T-helper 2 cell treated with Interferon-gamma antibody and Interleukin-4, amounts not matched to agents 100 ng/mL and 5 ng/mL, for 36 hours (primary cell): Measurements from ENCODE around the gene TK2. TPM values are rescaled to one million over a fixed set of nuclear protein-coding genes. Genes with fewer than 3 reads are reported as not detected.
"Not testable (repeated sequence)": the region's sequence is repeated elsewhere in the genome, so short reads cannot be mapped to it uniquely, and the experiment has no call there.

Experiments used
- intact Hi-C: fragments of 100-400 bp; cut with micrococcal nuclease; formaldehyde crosslinking; loops from one replicate; pipeline ENCODE4 v1.15.1; 2023
- total RNA-seq: library from RNA; stranded (reverse); gene quantifications from 2 replicates; pipeline ENCODE4 v1.2.3, GENCODE V29; 2022

The TK2 gene
- total RNA-seq, 1 donor from 2014 or later, result 12.9 TPM

GRCh38 chr16:66509576-66509975 is 40.3 kb downstream of the TK2 start:
- intact Hi-C loops, result no loop called here

- intact Hi-C loops, result no loop called here
Observed at GRCh38 chr16:66508914-66509496, 40.9 kb downstream of the TK2 start.

- intact Hi-C loops, result no loop called here
Observed at GRCh38 chr16:66508248-66508913, 41.5 kb downstream of the TK2 start.

- intact Hi-C loops, result no loop called here
Observed at GRCh38 chr16:66507731-66508239, 42.1 kb downstream of the TK2 start.

GRCh38 chr16:66503612-66504011 is 46.3 kb downstream of the TK2 start:
- intact Hi-C loops, result no loop called here

GRCh38 chr16:66503030-66503429 is 46.9 kb downstream of the TK2 start:
- intact Hi-C loops, result no loop called here

GRCh38 chr16:66502020-66502913 is 47.7 kb downstream of the TK2 start:
- intact Hi-C loops, result no loop called here

GRCh38 chr16:66501563-66501962 is 48.4 kb downstream of the TK2 start:
- intact Hi-C loops, result not testable (repeated sequence)

GRCh38 chr16:66497921-66498320 is 52.0 kb downstream of the TK2 start:
- intact Hi-C loops, result not testable (repeated sequence)

- intact Hi-C loops, result not testable (repeated sequence)
Observed at GRCh38 chr16:66496226-66496625, 53.7 kb downstream of the TK2 start.

- intact Hi-C loops, result no loop called here
Observed at GRCh38 chr16:66495440-66495839, 54.5 kb downstream of the TK2 start.

GRCh38 chr16:66494916-66495315 is 55.0 kb downstream of the TK2 start:
- intact Hi-C loops, result no loop called here

GRCh38 chr16:66493490-66494401 is 56.2 kb downstream of the TK2 start:
- intact Hi-C loops, result no loop called here

- intact Hi-C loops, result no loop called here
Observed at GRCh38 chr16:66491716-66492064, 58.2 kb downstream of the TK2 start.

GRCh38 chr16:66490774-66491715 is 58.9 kb downstream of the TK2 start:
- intact Hi-C loops, result no loop called here

- intact Hi-C loops, result no loop called here
Observed at GRCh38 chr16:66489818-66490217, 60.1 kb downstream of the TK2 start.

- intact Hi-C loops, result no loop called here
Observed at GRCh38 chr16:66489385-66489784, 60.5 kb downstream of the TK2 start.

- intact Hi-C loops, result no loop called here
Observed at GRCh38 chr16:66488505-66488904, 61.4 kb downstream of the TK2 start.

- intact Hi-C loops, result no loop called here
Observed at GRCh38 chr16:66487580-66488275, 62.2 kb downstream of the TK2 start.
